Right cardiac atrium (tissue), 5 donors: Measurements from ENCODE around the gene EYS. TPM values are rescaled to one million over a fixed set of nuclear protein-coding genes. Genes with fewer than 3 reads are reported as not detected.

Experiments used
- ATAC-seq, 2 donors: fragments of 200-7000 bp; cut with Tn5 transposase; one replicate each; pipeline versions ENCODE4 v1.8.0 to v1.9.1; 2020; ENCODE audit warnings: moderate library complexity in 2 of 2, mild to moderate bottlenecking in 1 of 2
- DNase-seq, 3 donors: peaks; one replicate each; pipeline ENCODE4 v3.0.0-alpha.2; 2020
- H3K27ac ChIP-seq: one replicate; pipeline ENCODE4 v1.5.1; 2013; ENCODE audit warnings: mild to moderate bottlenecking, low read length, control low read depth, moderate library complexity
- H3K27me3 ChIP-seq: one replicate; pipeline ENCODE4 v1.6.1; 2013; ENCODE audit not compliant: control insufficient read depth, insufficient read depth
- H3K4me1 ChIP-seq: one replicate; pipeline ENCODE4 v1.6.1; 2013; ENCODE audit warnings: low read length; ENCODE audit not compliant: control insufficient read depth, insufficient read depth
- H3K4me3 ChIP-seq: one replicate; pipeline ENCODE4 v1.5.1; 2013; ENCODE audit warnings: low read length, control low read depth
- H3K9me3 ChIP-seq: one replicate; pipeline ENCODE4 v1.6.1; 2013; ENCODE audit warnings: low read length; ENCODE audit not compliant: control insufficient read depth
- WGBS: extraction: QIAGEN DNeasy Blood & Tissue Kit; methylation state at CpG from one replicate; pipeline ENCODE4 v1.1.7; 2013; 5-methylcytosine and 5-hydroxymethylcytosine counted together
- intact Hi-C, 4 donors: fragments of 100-400 bp; cut with DNase I; formaldehyde crosslinking; loops; one replicate each; pipeline versions ENCODE4 v1.11.0 to v1.14.0; 2022 to 2023
- polyA plus RNA-seq: library from polyadenylated mRNA; stranded (reverse); fragments of 200-250 nt; gene quantifications from one replicate; pipeline ENCODE4 v1.2.3, GENCODE V29; 2013
- total RNA-seq, 4 donors: library from RNA; stranded (reverse); fragmentation: NEBNext Ultra II Directional; extraction: Animal tissue kit (Norgen Biotek cat#: 25700); gene quantifications; one replicate each; pipeline ENCODE4 v1.2.1, GENCODE V29; 2021
- donor health status: healthy with polysubstance abuse.
- donor health status: DM: no; HTN: yes; CAD: no.
- donor health status: DM: no; HTN: no; CAD: no.
- donor health status: DM: no; HTN: yes; CAD: no; lungs with severe emphysema.
- donor health status: DM: yes; HTN: yes; CAD: no.

Gene EYS
- total and polyA plus RNA-seq, 5 donors: 0.02 to 0.24 (median 0.06) TPM; not detected in 2

DNA sequence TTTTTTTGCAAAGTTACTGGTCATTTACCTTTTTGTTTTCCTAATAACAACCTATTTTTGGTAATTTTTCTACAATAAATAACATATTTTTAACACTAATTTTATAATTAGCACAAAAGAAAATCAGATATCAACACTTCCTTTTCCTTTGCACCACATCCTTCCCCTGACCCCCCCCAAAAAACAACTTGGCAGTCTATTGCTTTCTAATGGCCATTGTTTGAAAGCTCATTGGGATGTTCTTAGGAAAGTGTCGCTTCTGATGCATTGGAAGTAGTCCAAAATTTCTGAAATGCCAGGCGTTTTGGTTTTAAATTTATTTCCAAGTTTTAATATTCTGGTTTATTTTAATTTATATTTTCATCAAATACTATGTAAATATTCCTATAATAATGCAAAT is 407.8 kb downstream of the EYS start:
- no peaks in the 10 kb centered on the region for H3K4me1 ChIP-seq
- H3K9me3 ChIP-seq: no peaks in the 10 kb centered on the region
- no peaks in the 10 kb centered on the region for H3K27me3 ChIP-seq
- H3K27ac ChIP-seq: no peak overlapping the region
- WGBS: 57% methylated on average over 2 of the region's 2 CpGs
- no peak for ATAC-seq
- intact Hi-C loops: no loop called here
- no peak for DNase-seq
- H3K4me3 ChIP-seq: no peak overlapping the region

DNA sequence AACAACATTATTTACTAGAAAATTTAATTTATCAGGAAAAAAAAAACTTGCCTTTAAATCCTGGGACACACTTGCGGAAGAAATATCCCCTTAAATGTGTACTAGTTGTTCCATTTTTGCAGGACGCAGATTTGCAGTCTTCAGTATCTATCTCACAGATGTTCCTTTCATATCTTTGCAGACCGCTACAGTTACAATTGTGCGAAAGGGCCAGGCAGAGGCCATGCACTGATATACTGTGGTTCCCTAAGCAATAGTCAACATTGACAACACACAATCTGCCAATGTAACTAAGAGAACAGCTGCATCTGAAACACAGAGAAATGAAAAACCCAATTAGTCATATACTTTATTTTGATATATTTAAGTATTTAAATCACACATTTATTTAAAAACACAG is 411.2 kb downstream of the EYS start:
- DNase-seq (no peak), ATAC-seq (no peak)
- no peaks in the 10 kb centered on the region for H3K4me1 ChIP-seq
- no peak overlapping the region for H3K27ac ChIP-seq
- H3K4me3 ChIP-seq: no peak overlapping the region
- no peaks in the 10 kb centered on the region for H3K27me3 ChIP-seq
- 53% methylated on average over 4 of the region's 4 CpGs for WGBS
- intact Hi-C loops: no loop called here
- H3K9me3 ChIP-seq: no peaks in the 10 kb centered on the region

DNA sequence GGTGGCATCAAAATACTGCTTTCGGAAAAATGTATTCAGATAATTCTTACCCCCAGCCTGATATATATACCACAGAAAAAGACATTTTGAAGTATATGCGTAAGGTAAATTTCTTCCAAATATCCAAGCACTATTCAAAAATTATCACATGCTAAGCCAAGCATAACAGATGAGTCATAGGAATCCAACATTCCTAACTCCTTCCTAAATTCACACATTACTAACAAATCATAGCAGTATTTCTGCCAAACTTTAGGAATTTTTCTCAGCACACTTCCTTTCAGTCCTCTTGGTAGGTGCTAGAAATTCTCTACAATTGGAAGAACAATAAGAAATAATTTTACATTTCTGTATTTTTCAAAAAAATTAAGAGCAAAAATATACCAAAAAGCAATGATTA is 417.5 kb downstream of the EYS start:
- DNase-seq: no peak
- H3K27me3 ChIP-seq: no peaks in the 10 kb centered on the region
- no peak overlapping the region for H3K27ac ChIP-seq
- no peaks in the 10 kb centered on the region for H3K4me1 ChIP-seq
- intact Hi-C loops: no loop called here
- no peak overlapping the region for H3K4me3 ChIP-seq
- no peak for ATAC-seq
- H3K9me3 ChIP-seq: no peaks in the 10 kb centered on the region
- 60% methylated on average over 2 of the region's 2 CpGs for WGBS

DNA sequence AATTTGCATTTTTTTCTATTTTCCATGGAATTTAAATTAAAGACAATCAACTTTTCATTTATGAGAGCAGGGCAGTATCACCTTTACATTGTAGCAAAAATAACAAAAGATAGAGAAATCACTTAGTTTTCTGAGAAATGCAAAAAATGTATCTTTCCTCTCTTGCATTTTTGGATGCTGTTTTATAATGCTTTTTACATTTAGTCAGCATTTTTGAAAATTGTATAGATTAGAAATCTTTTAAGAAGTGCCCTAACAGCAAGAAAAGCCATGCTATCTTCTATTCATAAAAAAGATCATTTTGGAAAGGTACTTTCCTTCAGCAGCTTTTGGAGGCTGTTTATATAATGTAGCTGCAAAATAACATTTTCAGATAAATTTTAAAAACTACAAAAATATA is 421.8 kb downstream of the EYS start:
- Histone ChIP-seq H3K27ac (no peak overlapping the region), H3K4me3 (no peak overlapping the region), H3K9me3 (no peaks in the 10 kb centered on the region), H3K4me1 (no peaks in the 10 kb centered on the region), H3K27me3 (no peaks in the 10 kb centered on the region)
- ATAC-seq (no peak), DNase-seq (no peak)
- intact Hi-C loops: no loop called here

DNA sequence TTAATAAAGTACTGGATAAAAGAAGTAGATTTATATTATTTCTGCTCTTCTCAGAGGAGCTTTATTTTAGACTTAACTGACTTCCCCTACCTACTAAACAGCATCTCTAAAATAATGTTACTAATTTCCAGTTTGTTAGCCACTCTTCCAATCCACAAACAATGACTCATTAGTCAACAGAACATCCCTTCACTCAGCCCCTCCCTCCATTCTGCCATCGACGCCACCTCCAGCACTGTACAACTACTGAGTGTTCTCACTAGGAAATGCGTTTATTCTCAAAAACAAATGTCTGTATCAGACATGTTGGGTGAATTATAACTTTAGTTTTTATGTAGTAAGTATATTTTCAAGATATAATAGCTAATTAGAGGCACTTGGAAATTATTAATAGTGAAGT is 427.0 kb downstream of the EYS start:
- DNase-seq: no peak
- 86% methylated on average over 3 of the region's 3 CpGs for WGBS
- no peak for ATAC-seq
- no peaks in the 10 kb centered on the region for H3K4me1 ChIP-seq
- no peaks in the 10 kb centered on the region for H3K9me3 ChIP-seq
- no peak overlapping the region for H3K4me3 ChIP-seq
- H3K27ac ChIP-seq: no peak overlapping the region
- H3K27me3 ChIP-seq: no peaks in the 10 kb centered on the region
- intact Hi-C loops: no loop called here

DNA sequence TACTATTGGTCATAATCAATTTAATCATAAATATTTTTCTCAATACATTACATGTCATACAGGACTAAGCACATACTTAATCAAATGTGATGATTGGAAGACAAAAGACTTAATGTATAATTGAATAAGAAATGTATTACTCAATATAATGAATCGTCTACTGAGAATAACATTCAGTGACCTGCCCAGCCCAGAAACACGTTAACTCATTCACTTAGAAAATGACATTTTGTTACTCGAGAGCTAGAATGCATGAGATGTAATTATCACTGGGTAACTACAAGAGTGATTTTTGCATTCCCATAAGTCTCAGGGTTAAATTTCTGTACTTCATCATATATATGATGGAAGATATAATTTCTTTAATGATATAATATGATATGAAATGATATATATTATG is 444.8 kb downstream of the EYS start:
- H3K4me3 ChIP-seq: no peak overlapping the region
- no peaks in the 10 kb centered on the region for H3K4me1 ChIP-seq
- DNase-seq (no peak), ATAC-seq (no peak)
- WGBS: 81% methylated on average over 3 of the region's 3 CpGs
- H3K27me3 ChIP-seq: no peaks in the 10 kb centered on the region
- intact Hi-C loops: no loop called here
- no peak overlapping the region for H3K27ac ChIP-seq
- H3K9me3 ChIP-seq: no peaks in the 10 kb centered on the region

DNA sequence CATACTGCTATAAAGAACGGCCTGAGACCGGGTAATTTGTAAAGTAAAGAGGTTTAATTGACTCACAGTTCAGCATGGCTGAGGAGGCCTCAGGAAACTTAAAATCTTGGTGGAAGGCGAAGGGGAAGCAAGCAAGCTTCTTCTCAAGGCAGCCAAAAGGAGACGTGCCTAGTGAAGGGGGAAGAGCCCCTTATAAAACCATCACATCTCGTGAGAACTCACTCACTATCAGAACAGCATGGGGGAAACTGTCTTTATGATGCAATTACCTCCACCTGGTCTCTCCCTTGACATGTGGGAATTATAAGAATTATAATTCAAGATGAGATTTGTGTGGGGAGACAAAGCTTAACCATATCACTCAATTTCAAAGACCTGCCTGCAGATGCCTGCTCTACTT is 447.0 kb downstream of the EYS start:
- ATAC-seq (no peak), DNase-seq (no peak)
- H3K4me1 ChIP-seq: no peaks in the 10 kb centered on the region
- no peaks in the 10 kb centered on the region for H3K9me3 ChIP-seq
- WGBS: 83% methylated on average over 5 of the region's 5 CpGs
- no peaks in the 10 kb centered on the region for H3K27me3 ChIP-seq
- H3K4me3 ChIP-seq: no peak overlapping the region
- no peak overlapping the region for H3K27ac ChIP-seq
- intact Hi-C loops: no loop called here

DNA sequence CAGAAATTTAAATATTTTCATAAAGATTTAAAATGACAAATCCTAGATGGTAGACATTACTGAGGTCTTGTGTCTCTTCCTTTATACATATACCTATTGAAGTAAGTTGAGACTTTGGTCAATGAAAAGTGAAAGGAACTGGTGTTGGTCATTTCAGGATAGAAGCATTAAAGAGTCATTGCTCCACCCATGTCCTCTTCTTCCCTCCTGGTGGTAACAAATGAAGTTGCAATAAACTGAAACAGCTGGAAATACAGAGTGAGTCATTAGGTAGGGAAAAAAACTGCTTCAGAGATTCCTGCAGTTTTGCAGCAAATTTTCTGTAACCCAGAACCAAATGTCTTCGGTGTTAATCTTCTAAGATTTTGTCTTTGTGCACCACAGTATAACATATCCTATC is 448.0 kb downstream of the EYS start:
- Histone ChIP-seq H3K4me1 (no peaks in the 10 kb centered on the region), H3K27ac (no peak overlapping the region), H3K9me3 (no peaks in the 10 kb centered on the region), H3K27me3 (no peaks in the 10 kb centered on the region), H3K4me3 (no peak overlapping the region)
- ATAC-seq: no peak
- intact Hi-C loops: no loop called here
- WGBS: 81% methylated on average over 1 of the region's 1 CpG
- DNase-seq: no peak

DNA sequence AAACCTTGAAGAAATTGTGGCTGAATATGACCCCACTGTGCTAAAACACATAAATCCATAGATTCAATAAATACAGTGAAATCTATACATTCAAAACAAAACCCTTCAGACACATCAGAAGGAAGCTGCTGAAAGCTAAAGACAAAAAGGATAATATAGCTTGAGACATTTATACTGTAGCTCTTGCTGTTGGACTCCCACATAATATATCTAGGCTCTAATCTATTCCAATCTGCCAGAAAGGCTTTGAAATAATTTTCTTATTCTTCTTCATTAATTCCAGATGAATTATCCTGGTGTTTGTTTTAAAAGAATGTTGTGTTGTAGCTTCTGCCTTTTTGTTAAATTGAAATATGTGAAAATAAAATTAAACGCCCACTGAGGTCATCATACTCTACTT is 454.0 kb downstream of the EYS start:
- 76% methylated on average over 1 of the region's 1 CpG for WGBS
- DNase-seq (no peak), ATAC-seq (no peak)
- intact Hi-C loops: no loop called here
- H3K27ac ChIP-seq: no peak overlapping the region
- H3K4me3 ChIP-seq: no peak overlapping the region
- H3K27me3 ChIP-seq: no peaks in the 10 kb centered on the region
- no peaks in the 10 kb centered on the region for H3K4me1 ChIP-seq
- no peaks in the 10 kb centered on the region for H3K9me3 ChIP-seq

DNA sequence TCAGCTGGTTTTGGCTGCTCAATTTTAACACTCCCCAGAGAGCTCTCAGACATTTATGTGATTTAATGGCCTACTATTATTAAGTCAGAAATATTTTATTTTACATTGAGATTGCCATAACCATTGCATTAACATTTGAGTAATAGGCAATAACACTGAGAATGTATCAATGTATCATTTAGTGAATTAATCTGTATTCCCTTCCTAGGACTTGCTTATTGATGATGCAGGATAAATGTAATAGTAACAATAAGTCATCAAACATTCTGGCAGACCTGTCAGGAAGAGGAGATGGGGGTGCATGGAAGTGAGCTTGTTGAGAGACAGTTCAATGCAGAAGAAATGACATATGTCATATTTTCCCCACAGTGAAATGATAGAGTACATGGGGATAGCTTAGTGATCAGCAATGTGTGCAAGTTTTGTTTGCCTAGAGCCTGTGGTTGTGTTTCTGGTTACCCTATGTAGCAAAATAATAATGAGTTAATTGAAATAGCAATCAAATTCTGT is 458.9 kb downstream of the EYS start:
- DNase-seq (no peak), ATAC-seq (no peak)
- H3K9me3 ChIP-seq: no peaks in the 10 kb centered on the region
- H3K27ac ChIP-seq: no peak overlapping the region
- no peaks in the 10 kb centered on the region for H3K4me1 ChIP-seq
- H3K27me3 ChIP-seq: no peaks in the 10 kb centered on the region
- intact Hi-C loops: no loop called here
- H3K4me3 ChIP-seq: no peak overlapping the region

DNA sequence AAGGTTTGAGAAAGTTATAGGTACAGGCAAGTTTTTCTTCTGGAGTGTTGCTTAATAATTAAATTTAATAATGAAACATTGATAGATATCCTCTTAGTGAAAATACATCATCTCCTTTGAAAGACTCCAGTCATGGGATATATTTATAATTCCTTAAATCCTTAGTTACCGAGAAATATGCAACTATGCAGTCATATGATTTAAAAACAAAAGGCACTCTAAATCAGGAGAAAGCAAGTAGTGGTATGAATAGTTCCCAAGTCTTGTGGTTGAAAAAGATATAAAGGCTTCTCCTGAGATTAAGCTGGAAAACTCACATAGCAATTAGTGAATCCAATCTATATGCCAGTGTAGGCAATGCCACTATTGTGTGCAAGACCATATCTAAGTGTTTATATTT is 475.4 kb downstream of the EYS start:
- Histone ChIP-seq H3K9me3 (no peaks in the 10 kb centered on the region), H3K27me3 (no peaks in the 10 kb centered on the region), H3K4me3 (no peak overlapping the region), H3K4me1 (no peaks in the 10 kb centered on the region), H3K27ac (no peak overlapping the region)
- WGBS: 74% methylated on average over 1 of the region's 1 CpG
- DNase-seq (no peak), ATAC-seq (no peak)
- intact Hi-C loops: no loop called here

DNA sequence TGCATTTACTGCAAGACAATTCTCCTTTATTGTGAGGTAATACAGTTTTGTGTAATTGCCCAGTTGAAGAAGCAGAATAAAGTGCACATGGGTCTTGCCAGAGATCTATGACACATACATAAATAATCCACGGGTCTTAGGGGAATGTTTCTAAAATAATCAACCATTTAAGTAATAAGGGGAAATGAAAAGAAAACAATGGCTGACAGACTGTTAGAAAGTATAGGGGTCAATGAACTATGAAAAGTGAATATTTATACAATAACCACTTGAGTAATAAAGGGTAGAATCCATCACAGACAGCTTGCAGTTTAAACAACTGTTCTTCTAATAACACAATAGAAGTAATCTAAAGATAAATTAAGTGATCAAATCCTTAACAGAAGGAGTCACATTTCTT is 477.2 kb downstream of the EYS start:
- intact Hi-C loops: no loop called here
- H3K27ac ChIP-seq: no peak overlapping the region
- DNase-seq: no peak

More for the DNA sequence above, 477.2 kb downstream of the EYS start:
- ATAC-seq: no peak
- 21% methylated on average over 1 of the region's 1 CpG for WGBS
- Histone ChIP-seq H3K4me1 (no peaks in the 10 kb centered on the region), H3K9me3 (no peaks in the 10 kb centered on the region), H3K4me3 (no peak overlapping the region), H3K27me3 (no peaks in the 10 kb centered on the region)
